ENCODE data around the gene SEPTIN8. TPM values are rescaled to one million over a fixed set of nuclear protein-coding genes. Genes with fewer than 3 reads are reported as not detected.

The SEPTIN8 gene
- total and polyA plus RNA-seq, 10 of the 15 experiments (the other 5 are each of a cell fraction or from before 2014, with no cell fraction given) = 6.1 to 96.1 (median 29.4) TPM

- TF ChIP-seq, protein P1, sequence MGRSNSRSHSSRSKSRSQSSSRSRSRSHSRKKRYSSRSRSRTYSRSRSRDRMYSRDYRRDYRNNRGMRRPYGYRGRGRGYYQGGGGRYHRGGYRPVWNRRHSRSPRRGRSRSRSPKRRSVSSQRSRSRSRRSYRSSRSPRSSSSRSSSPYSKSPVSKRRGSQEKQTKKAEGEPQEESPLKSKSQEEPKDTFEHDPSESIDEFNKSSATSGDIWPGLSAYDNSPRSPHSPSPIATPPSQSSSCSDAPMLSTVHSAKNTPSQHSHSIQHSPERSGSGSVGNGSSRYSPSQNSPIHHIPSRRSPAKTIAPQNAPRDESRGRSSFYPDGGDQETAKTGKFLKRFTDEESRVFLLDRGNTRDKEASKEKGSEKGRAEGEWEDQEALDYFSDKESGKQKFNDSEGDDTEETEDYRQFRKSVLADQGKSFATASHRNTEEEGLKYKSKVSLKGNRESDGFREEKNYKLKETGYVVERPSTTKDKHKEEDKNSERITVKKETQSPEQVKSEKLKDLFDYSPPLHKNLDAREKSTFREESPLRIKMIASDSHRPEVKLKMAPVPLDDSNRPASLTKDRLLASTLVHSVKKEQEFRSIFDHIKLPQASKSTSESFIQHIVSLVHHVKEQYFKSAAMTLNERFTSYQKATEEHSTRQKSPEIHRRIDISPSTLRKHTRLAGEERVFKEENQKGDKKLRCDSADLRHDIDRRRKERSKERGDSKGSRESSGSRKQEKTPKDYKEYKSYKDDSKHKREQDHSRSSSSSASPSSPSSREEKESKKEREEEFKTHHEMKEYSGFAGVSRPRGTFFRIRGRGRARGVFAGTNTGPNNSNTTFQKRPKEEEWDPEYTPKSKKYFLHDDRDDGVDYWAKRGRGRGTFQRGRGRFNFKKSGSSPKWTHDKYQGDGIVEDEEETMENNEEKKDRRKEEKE (IDR thresholded peaks at IDR 0.05) = no peak
- TF ChIP-seq YBX1 (IDR thresholded peaks at IDR 0.05) = no peak
- TF ChIP-seq RAD51 (IDR thresholded peaks at IDR 0.05) = no peak
- TF ChIP-seq NFIC (IDR thresholded peaks at IDR 0.05; ENCODE audit: low read depth, low read length) = no peak
- TF ChIP-seq CHD2 (IDR thresholded peaks at IDR 0.05; ENCODE audit: borderline replicate concordance, low read depth, low read length) = no peak
- no peak for TF ChIP-seq NFXL1 (IDR thresholded peaks at IDR 0.05; ENCODE audit: borderline replicate concordance)
- no peak for TF ChIP-seq ZNF217 (IDR thresholded peaks at IDR 0.05)
- no peak for TF ChIP-seq ASH2L (IDR thresholded peaks at IDR 0.05; ENCODE audit: borderline replicate concordance, low read depth)
- in situ Hi-C loops (cut with MboI) = no loop called here
- ATAC-seq (no peak), FAIRE-seq (no peak), DNase-seq (ENCODE audit: low read depth, low spot score) (no peak)
- Histone ChIP-seq H3K36me3 (ENCODE audit: control insufficient read depth in 2 of 2, insufficient read depth in 2 of 2, low read length in 1 of 2) (no peaks in the 10 kb centered on the region), H3K4me3 (no peak overlapping the region), H3K4me2 (ENCODE audit: control insufficient read depth, insufficient read depth) (no peak overlapping the region), H3K27ac (ENCODE audit: control insufficient read depth, insufficient read depth) (no peak overlapping the region), H3K79me2 (ENCODE audit: control insufficient read depth, insufficient read depth, low read length) (no peaks in the 10 kb centered on the region), H3K9me3 (replicated peaks; ENCODE audit: control insufficient read depth, insufficient read depth, low read length) (no peaks in the 10 kb centered on the region; the same call in 2 of the 3 replicates), H3K4me1 (ENCODE audit: control insufficient read depth, insufficient read depth, low read length) (no peaks in the 10 kb centered on the region), H4K20me1 (ENCODE audit: control insufficient read depth, insufficient read depth) (no peaks in the 10 kb centered on the region), H2AFZ (ENCODE audit: control insufficient read depth, low read depth, low read length) (no peak overlapping the region), H3K27me3 (replicated peaks in 1 of 2; ENCODE audit: control insufficient read depth in 2 of 2, insufficient read depth in 2 of 2, low read length in 1 of 2) (no peaks in the 10 kb centered on the region), H3K9ac (ENCODE audit: control insufficient read depth, insufficient read depth, low read length) (no peak overlapping the region)
- ChIA-PET POLR2A (no interaction called here), CTCF (no interaction called here), SMC1A (ENCODE audit: uncharacterized antibody, unreplicated experiment) (no interaction called here), RAD21 (ENCODE audit: unreplicated experiment) (no interaction called here)
- no TSS peak for BruUV-seq (replicated peaks)
- intact Hi-C loops (cut with micrococcal nuclease; ENCODE audit: unreplicated experiment) = no loop called here
- 78% methylated on average over 5 of the region's 5 CpGs for WGBS (ENCODE audit: insufficient coverage, insufficient replicate concordance, low lambda C conversion rate, missing lambda C conversion rate)
Observed at GRCh38 chr5:132742626-132743025, 34.4 kb downstream of the SEPTIN8 start.

Measured in GM12878 (cell line).